Stimulated activated CD4-positive, alpha-beta T cell treated with anti-CD3 and anti-CD28 coated beads, Interleukin-4, amount 100 ng/mL, for 4 hours (primary cell): ENCODE data around the gene GPRASP1.
"Not testable (repeated sequence)": the region's sequence is repeated elsewhere in the genome, so short reads cannot be mapped to it uniquely, and the experiment has no call there.

Source experiments
- DNase-seq, 2 experiments: peaks; one replicate each; pipeline ENCODE4 v3.0.0-alpha.2; 2020

The GPRASP1 gene

GRCh38 chrX:102651242-102652011, at the start of gene GPRASP1:
TSS of gene GPRASP1 (plus strand) at chrX:102651483. CDS start at chrX:102653914, 2,431 bp downstream.
- peak; percentile 44 to 57 for DNase-seq

GRCh38 chrX:102604327-102604726, 47.0 kb upstream of the GPRASP1 start:
- DNase-seq, result no peak

GRCh38 chrX:102606115-102606514, 45.2 kb upstream of the GPRASP1 start:
- no peak for DNase-seq

GRCh38 chrX:102610905-102611304, 40.4 kb upstream of the GPRASP1 start:
- DNase-seq, result no peak

- DNase-seq, result no peak
These were observed 27.2 kb upstream of the GPRASP1 start for GRCh38 chrX:102624105-102624504.

- no peak for DNase-seq
These were observed 23.6 kb upstream of the GPRASP1 start for GRCh38 chrX:102627640-102628039.

GRCh38 chrX:102637561-102637960, 13.7 kb upstream of the GPRASP1 start:
- DNase-seq, result no peak

GRCh38 chrX:102650903-102651241, 411 bp upstream of the GPRASP1 start:
- DNase-seq, result no peak

- DNase-seq, result peak; percentile 23 to 62
These were observed 877 bp downstream of the GPRASP1 start for GRCh38 chrX:102652031-102652688.

GRCh38 chrX:102654696-102655095, 3.4 kb downstream of the GPRASP1 start:
- no peak for DNase-seq

GRCh38 chrX:102658556-102658955, 7.3 kb downstream of the GPRASP1 start:
- DNase-seq, result no peak

- peak; percentile 75 to 79 for DNase-seq
These were observed 8.8 kb downstream of the GPRASP1 start for GRCh38 chrX:102659790-102660757.

- DNase-seq, result not testable (repeated sequence)
These were observed 12.5 kb downstream of the GPRASP1 start for GRCh38 chrX:102663820-102664219.

- DNase-seq, result not testable (repeated sequence)
These were observed 15.8 kb downstream of the GPRASP1 start for GRCh38 chrX:102667034-102667433.

- DNase-seq, result no peak
These were observed 18.2 kb downstream of the GPRASP1 start for GRCh38 chrX:102669526-102669925.

- no peak for DNase-seq
These were observed 21.6 kb downstream of the GPRASP1 start for GRCh38 chrX:102672856-102673255.

- DNase-seq, result not testable (repeated sequence)
These were observed 26.2 kb downstream of the GPRASP1 start for GRCh38 chrX:102677479-102677878.

- no peak for DNase-seq
These were observed 33.7 kb downstream of the GPRASP1 start for GRCh38 chrX:102684772-102685520.

GRCh38 chrX:102694749-102695148, 43.5 kb downstream of the GPRASP1 start:
- no peak for DNase-seq

GRCh38 chrX:102696306-102696705, 45.0 kb downstream of the GPRASP1 start:
- DNase-seq, result no peak

- no peak for DNase-seq
These were observed 46.2 kb downstream of the GPRASP1 start for GRCh38 chrX:102697494-102697893.
